GM10847 (cell line): ENCODE measurements around the gene OR10J1.

Experiments used
- POLR2A ChIP-seq: IDR thresholded peaks from 2 replicates; pipeline ENCODE4 v1.6.1; 2011; ENCODE audit not compliant: insufficient read length; ENCODE audit errors: extremely low read depth

OR10J1 gene

GRCh38 chr1:159468321-159468720 is 28.8 kb downstream of the OR10J1 start:
- TF ChIP-seq POLR2A, result no peak

GRCh38 chr1:159469921-159470533 is 30.5 kb downstream of the OR10J1 start:
- no peak for TF ChIP-seq POLR2A

- no peak for TF ChIP-seq POLR2A
These were observed 33.8 kb downstream of the OR10J1 start for GRCh38 chr1:159473335-159473734.

- TF ChIP-seq POLR2A, result no peak
These were observed 35.4 kb downstream of the OR10J1 start for GRCh38 chr1:159474926-159475325.

GRCh38 chr1:159483501-159483900 is 44.0 kb downstream of the OR10J1 start:
- no peak for TF ChIP-seq POLR2A
